ENCODE results near the gene B4GALT4. TPM values are rescaled to one million over a fixed set of nuclear protein-coding genes. Genes with fewer than 3 reads are reported as not detected.

B4GALT4 gene
- total and polyA plus RNA-seq, 2 of the 4 experiments (the other 2 are of a cell fraction), result 27.0 to 30.3 TPM

- no TSS peak for BruUV-seq (replicated peaks)
- Histone ChIP-seq H3K27ac (ENCODE audit: insufficient read depth, low read length) (no peak overlapping the region), H4K91ac (ENCODE audit: insufficient read depth, low read depth, low read length) (no peak overlapping the region), H4K5ac (ENCODE audit: low read depth, low read length) (no peak overlapping the region), H2AK5ac (ENCODE audit: low read depth, low read length) (no peak overlapping the region), H3K23ac (ENCODE audit: low read depth, low read length) (no peak overlapping the region), H2BK15ac (ENCODE audit: low read depth, low read length) (no peak overlapping the region), H3K79me1 (ENCODE audit: low read depth in 1 of 2, low read length in 2 of 2) (no peaks in the 10 kb centered on the region), H3K4ac (ENCODE audit: low read depth, low read length) (no peak overlapping the region), H2BK120ac (ENCODE audit: low read depth, low read length) (no peak overlapping the region), H2AK9ac (replicated peaks; ENCODE audit: low read depth, low read length, poor library complexity) (no peak overlapping the region), H3K4me1 (ENCODE audit: control insufficient read depth, insufficient read depth, low read length) (no peaks in the 10 kb centered on the region), H3K27me3 (ENCODE audit: control insufficient read depth, insufficient read depth, low read length) (peaks cover 3% of the 10 kb centered on the region; the same call in 1 of the 2 replicates), H3K9me1 (ENCODE audit: insufficient read depth, low read length) (no peaks in the 10 kb centered on the region), H4K20me1 (ENCODE audit: insufficient read depth, low read length) (no peaks in the 10 kb centered on the region), H4K8ac (ENCODE audit: low read depth in 2 of 2, low read length in 2 of 2) (no peak overlapping the region), H3K9me3 (ENCODE audit: control insufficient read depth, insufficient read depth, low read length) (no peaks in the 10 kb centered on the region), H3K9ac (ENCODE audit: low read depth, low read length) (no peak overlapping the region), H3K4me2 (ENCODE audit: low read depth, low read length) (no peak overlapping the region), H3K4me3 (ENCODE audit: insufficient read depth, low read depth, low read length) (no peak overlapping the region), H3K14ac (replicated peaks; ENCODE audit: low read depth, low read length) (no peak overlapping the region), H3K18ac (ENCODE audit: low read depth, low read length) (no peak overlapping the region), H2AFZ (replicated peaks; ENCODE audit: low read length, poor library complexity) (no peak overlapping the region), H2BK5ac (ENCODE audit: low read depth, low read length, poor library complexity, severe bottlenecking) (no peak overlapping the region), H3K36me3 (ENCODE audit: control insufficient read depth, insufficient read depth, low read length) (no peaks in the 10 kb centered on the region), H2BK20ac (ENCODE audit: low read depth, low read length) (no peak overlapping the region), H3K56ac (ENCODE audit: extremely low read depth, insufficient read depth, low read length) (no peak overlapping the region)
- intact Hi-C loops (cut with micrococcal nuclease) (no loop called here), dilution Hi-C loops (cut with HindIII; ENCODE audit: low sequenced_read_pairs, unreplicated experiment) (no loop called here), in situ Hi-C loops (cut with MboI; ENCODE audit: low sequenced_read_pairs) (no loop called here)
- DNase-seq (no peak), ATAC-seq (ENCODE audit: low read depth) (no peak)
- CTCF ChIA-PET, result no interaction called here
- POLR2A ChIA-PET (ENCODE audit: unreplicated experiment), result no interaction called here
- no peak for TF ChIP-seq MAFK (IDR thresholded peaks at IDR 0.05; ENCODE audit: low read depth, low read length)
- TF ChIP-seq MAZ (IDR thresholded peaks at IDR 0.05; ENCODE audit: borderline replicate concordance, low read depth, low read length), result no peak
- TF ChIP-seq CEBPB (IDR thresholded peaks at IDR 0.05; ENCODE audit: low read depth, low read length), result no peak
- TF ChIP-seq MXI1 (IDR thresholded peaks at IDR 0.05; ENCODE audit: borderline replicate concordance, low read depth, low read length), result no peak
- no peak for TF ChIP-seq POLR2A (IDR thresholded peaks at IDR 0.05; ENCODE audit: low read depth, low read length)
- WGBS, 2 experiments (ENCODE audit: extremely low coverage in 2 of 2, insufficient read length in 1 of 2), result no CpG with 5 or more reads among the region's 6 CpGs
Measured at GRCh38 chr3:119261055-119261454, 20.4 kb upstream of the B4GALT4 start.
